HEK293 (cell line): ENCODE measurements around the gene IRX4.

Experiments
- CTCF ChIP-seq: fragments of 450-650 bp; formaldehyde crosslinking; IDR thresholded peaks from 2 replicates; pipeline ENCODE4 v1.5.1; 2016; ENCODE audit warnings: missing biosample characterization, missing genetic modification characterization
- GLIS1 ChIP-seq: fragments of 450-650 bp; formaldehyde crosslinking; IDR thresholded peaks from 2 replicates; pipeline ENCODE4 v1.5.1; 2016; ENCODE audit warnings: missing biosample characterization, missing genetic modification characterization
- HOXA7 ChIP-seq: sonication (generic); formaldehyde crosslinking; IDR thresholded peaks from 2 replicates; pipeline ENCODE4 v1.8.1; 2022; ENCODE audit warnings: missing genetic modification reagents, borderline replicate concordance
- KLF16 ChIP-seq: fragments of 450-650 bp; formaldehyde crosslinking; IDR thresholded peaks from 2 replicates; pipeline ENCODE4 v1.5.1; 2017; ENCODE audit warnings: missing biosample characterization, missing genetic modification characterization
- ZNF16 ChIP-seq: fragments of 450-650 bp; formaldehyde crosslinking; IDR thresholded peaks from 2 replicates; pipeline ENCODE4 v1.5.1; 2016; ENCODE audit warnings: low read depth, missing biosample characterization, missing genetic modification characterization
- ZNF280D ChIP-seq: fragments of 450-650 bp; formaldehyde crosslinking; IDR thresholded peaks from 2 replicates; pipeline ENCODE4 v1.5.1; 2016; ENCODE audit warnings: missing biosample characterization, missing genetic modification characterization
- ZNF292 ChIP-seq: fragments of 450-650 bp; formaldehyde crosslinking; IDR thresholded peaks from 2 replicates; pipeline ENCODE4 v1.5.1; 2016; ENCODE audit warnings: low read depth, missing biosample characterization, missing genetic modification characterization, borderline replicate concordance
- ZNF354C ChIP-seq: fragments of 450-650 bp; formaldehyde crosslinking; IDR thresholded peaks from 2 replicates; pipeline ENCODE4 v1.5.1; 2016; ENCODE audit warnings: missing biosample characterization, missing genetic modification characterization, low read depth, borderline replicate concordance
- ZNF561 ChIP-seq: fragments of 450-650 bp; IDR thresholded peaks from 2 replicates; pipeline ENCODE4 v1.5.1; 2018; ENCODE audit warnings: missing biosample characterization, missing genetic modification characterization, borderline replicate concordance

GRCh38 chr5:1896602-1897376 is 14.1 kb upstream of the IRX4 start:
- no peak for TF ChIP-seq ZNF292 (tag by site-specific recombination)
- TF ChIP-seq ZNF561, result no peak
- no peak for TF ChIP-seq KLF16 (tag by site-specific recombination)
- no peak for TF ChIP-seq ZNF280D (tag by site-specific recombination)
- TF ChIP-seq GLIS1 (tag by site-specific recombination), result no peak
- no peak for TF ChIP-seq HOXA7 (CRISPR knock-in tag)
- TF ChIP-seq CTCF (tag by site-specific recombination), result no peak
- no peak for TF ChIP-seq ZNF16 (tag by site-specific recombination)
- no peak for TF ChIP-seq ZNF354C (tag by site-specific recombination)
